HepG2 (cell line): ENCODE results near the gene GRB7. TPM values are rescaled to one million over a fixed set of nuclear protein-coding genes. Genes with fewer than 3 reads are reported as not detected.
A peak's percentile ranks its signal among the peaks of the same experiment; 100 is the strongest.

Experiments
- ASH2L ChIP-seq: fragments of 300-600, 200-600 bp; sonication (generic); IDR thresholded peaks from 2 replicates; pipeline ENCODE4 v1.7.0; 2017; ENCODE audit warnings: low read depth, mild to moderate bottlenecking, moderate library complexity, mixed read lengths, low read length; ENCODE audit not compliant: insufficient read length
- CHD2 ChIP-seq: IDR thresholded peaks from 2 replicates; pipeline ENCODE4 v1.6.1; 2011; ENCODE audit warnings: low read depth, low read length, improper control_type of control experiment
- KLF12 ChIP-seq: sonication (generic); formaldehyde crosslinking; IDR thresholded peaks from 2 replicates; pipeline ENCODE4 v1.4.0; 2020; ENCODE audit warnings: missing genetic modification reagents, borderline replicate concordance
- NFYC ChIP-seq: IDR thresholded peaks from 2 replicates; pipeline ENCODE4 v1.6.1; 2016; ENCODE audit warnings: missing genetic modification reagents, missing compliant biosample characterization
- REL ChIP-seq: sonication (generic); formaldehyde crosslinking; conservative IDR thresholded peaks from 2 replicates; pipeline ENCODE4 v1.8.0; 2022; ENCODE audit warnings: mild to moderate bottlenecking, missing genetic modification reagents, moderate library complexity
- RFX3 ChIP-seq: IDR thresholded peaks from 2 replicates; pipeline ENCODE4 v1.6.1; 2016; ENCODE audit warnings: missing biosample characterization, missing genetic modification reagents
- SIN3A ChIP-seq: IDR thresholded peaks from 2 replicates; pipeline ENCODE4 v1.6.1; 2011; ENCODE audit warnings: low read depth, mild to moderate bottlenecking, control low read depth, low read length, borderline replicate concordance
- SIN3B ChIP-seq: fragments of 150-350 bp; IDR thresholded peaks from 2 replicates; pipeline ENCODE4 v1.6.1; 2014; ENCODE audit warnings: low read length
- SOX5 ChIP-seq: IDR thresholded peaks from 2 replicates; pipeline ENCODE4 v1.6.1; 2016; ENCODE audit warnings: borderline replicate concordance
- SUZ12 ChIP-seq: fragments of 150-350 bp; IDR thresholded peaks from 2 replicates; pipeline ENCODE4 v1.6.1; 2014; ENCODE audit warnings: low read depth, low read length
- TBP ChIP-seq: sonication (generic); formaldehyde crosslinking; IDR thresholded peaks from 2 replicates; pipeline ENCODE4 v1.5.0; 2020; ENCODE audit warnings: missing genetic modification reagents
- ZBTB20 ChIP-seq: sonication (generic); formaldehyde crosslinking; IDR thresholded peaks from 2 replicates; pipeline ENCODE4 v1.8.1; 2023; ENCODE audit warnings: missing genetic modification reagents, low read depth, mild to moderate bottlenecking, borderline replicate concordance
- ZFP62 ChIP-seq: sonication (generic); formaldehyde crosslinking; IDR thresholded peaks from 2 replicates; pipeline ENCODE4 v1.4.0; 2020; ENCODE audit warnings: missing genetic modification reagents
- ZMYM4 ChIP-seq: sonication (generic); formaldehyde crosslinking; IDR thresholded peaks from 2 replicates; pipeline ENCODE4 v1.8.1; 2023; ENCODE audit warnings: mild to moderate bottlenecking, missing genetic modification reagents
- ZNF234 ChIP-seq: sonication (generic); formaldehyde crosslinking; conservative IDR thresholded peaks from 2 replicates; pipeline ENCODE4 v1.5.1; 2020; ENCODE audit warnings: mild to moderate bottlenecking, missing genetic modification reagents
- ZNF326 ChIP-seq: sonication (generic); formaldehyde crosslinking; IDR thresholded peaks from 2 replicates; pipeline ENCODE4 v1.4.0; 2020; ENCODE audit warnings: missing genetic modification reagents, borderline replicate concordance
- ZNF33B ChIP-seq: sonication (generic); formaldehyde crosslinking; IDR thresholded peaks from 2 replicates; pipeline ENCODE4 v1.5.1; 2020; ENCODE audit warnings: mild to moderate bottlenecking, missing genetic modification reagents
- ZNF562 ChIP-seq: sonication (generic); formaldehyde crosslinking; IDR thresholded peaks from 2 replicates; pipeline ENCODE4 v1.8.0; 2022; ENCODE audit warnings: missing genetic modification reagents, borderline replicate concordance
- ZNF614 ChIP-seq: IDR thresholded peaks from 2 replicates; pipeline ENCODE4 v1.6.1; 2018; ENCODE audit warnings: missing biosample characterization, missing genetic modification reagents, inconsistent platforms, borderline replicate concordance
- ZNF746 ChIP-seq: sonication (generic); formaldehyde crosslinking; IDR thresholded peaks from 2 replicates; pipeline ENCODE4 v1.8.0; 2022; ENCODE audit warnings: mild to moderate bottlenecking, missing genetic modification reagents
- ZNF768 ChIP-seq: sonication (generic); formaldehyde crosslinking; IDR thresholded peaks from 2 replicates; pipeline ENCODE4 v1.4.0; 2020; ENCODE audit warnings: missing genetic modification reagents
- ZNF777 ChIP-seq: sonication (generic); formaldehyde crosslinking; IDR thresholded peaks from 2 replicates; pipeline ENCODE4 v1.4.0; 2020; ENCODE audit warnings: missing genetic modification reagents
- ZNF780A ChIP-seq: sonication (generic); formaldehyde crosslinking; IDR thresholded peaks from 2 replicates; pipeline ENCODE4 v1.8.0; 2022; ENCODE audit warnings: mild to moderate bottlenecking, missing genetic modification reagents, moderate library complexity
- ZNF841 ChIP-seq: sonication (generic); formaldehyde crosslinking; IDR thresholded peaks from 2 replicates; pipeline ENCODE4 v1.8.1; 2023; ENCODE audit warnings: missing genetic modification reagents, borderline replicate concordance
- ZNF883 ChIP-seq: sonication (generic); formaldehyde crosslinking; IDR thresholded peaks from 2 replicates; pipeline ENCODE4 v1.5.1; 2020; ENCODE audit warnings: mild to moderate bottlenecking, missing genetic modification reagents; ENCODE audit errors: not compliant biosample characterization
- ZZZ3 ChIP-seq: sonication (generic); formaldehyde crosslinking; IDR thresholded peaks from 2 replicates; pipeline ENCODE4 v1.4.0; 2020; ENCODE audit warnings: missing genetic modification reagents, mild to moderate bottlenecking, borderline replicate concordance
- polyA plus RNA-seq, 8 experiments: library from polyadenylated mRNA; depleted of rRNA in 3 of 8; stranded (reverse) in 7 of 8; unstranded in 1 of 8; fragments of >200 nt; fragmentation: Illumina TruSeq in 4 of 8; extraction: Trizol in 4 of 8; gene quantifications; 2 replicates each; pipeline versions ENCODE4 v1.2.1 to v1.2.3, GENCODE V29; 2011 to 2016; ENCODE audit warnings: low read depth in 4 of 8, missing spikeins in 1 of 8, mixed read lengths in 1 of 8; ENCODE audit not compliant: insufficient read depth in 1 of 8
- total RNA-seq, 5 experiments: library from RNA; depleted of rRNA; stranded (reverse); fragments of >200 nt; fragmentation: Illumina TruSeq; extraction: Trizol; gene quantifications; 2 replicates each; pipeline ENCODE4 v1.2.3, GENCODE V29; 2016; ENCODE audit warnings: low read depth in 1 of 5
- TF ChIP-seq, protein P1 (sequence below): sonication (generic); formaldehyde crosslinking; IDR thresholded peaks from 2 replicates; pipeline ENCODE4 v1.4.0; 2020; ENCODE audit warnings: missing genetic modification reagents, mild to moderate bottlenecking, borderline replicate concordance
- TF ChIP-seq, protein P2 (sequence below): sonication (generic); formaldehyde crosslinking; IDR thresholded peaks from 2 replicates; pipeline ENCODE4 v1.5.1; 2020; ENCODE audit warnings: mild to moderate bottlenecking, moderate library complexity, missing genetic modification reagents
- TF ChIP-seq, protein P3 (sequence below): sonication (generic); formaldehyde crosslinking; IDR thresholded peaks from 2 replicates; pipeline ENCODE4 v1.4.0; 2020; ENCODE audit warnings: missing genetic modification reagents

GRB7 gene
- total and polyA plus RNA-seq, 2 of the 13 experiments (the other 11 are each of a cell fraction or from before 2014, with no cell fraction given), result 60.2 to 77.7 TPM

DNA sequence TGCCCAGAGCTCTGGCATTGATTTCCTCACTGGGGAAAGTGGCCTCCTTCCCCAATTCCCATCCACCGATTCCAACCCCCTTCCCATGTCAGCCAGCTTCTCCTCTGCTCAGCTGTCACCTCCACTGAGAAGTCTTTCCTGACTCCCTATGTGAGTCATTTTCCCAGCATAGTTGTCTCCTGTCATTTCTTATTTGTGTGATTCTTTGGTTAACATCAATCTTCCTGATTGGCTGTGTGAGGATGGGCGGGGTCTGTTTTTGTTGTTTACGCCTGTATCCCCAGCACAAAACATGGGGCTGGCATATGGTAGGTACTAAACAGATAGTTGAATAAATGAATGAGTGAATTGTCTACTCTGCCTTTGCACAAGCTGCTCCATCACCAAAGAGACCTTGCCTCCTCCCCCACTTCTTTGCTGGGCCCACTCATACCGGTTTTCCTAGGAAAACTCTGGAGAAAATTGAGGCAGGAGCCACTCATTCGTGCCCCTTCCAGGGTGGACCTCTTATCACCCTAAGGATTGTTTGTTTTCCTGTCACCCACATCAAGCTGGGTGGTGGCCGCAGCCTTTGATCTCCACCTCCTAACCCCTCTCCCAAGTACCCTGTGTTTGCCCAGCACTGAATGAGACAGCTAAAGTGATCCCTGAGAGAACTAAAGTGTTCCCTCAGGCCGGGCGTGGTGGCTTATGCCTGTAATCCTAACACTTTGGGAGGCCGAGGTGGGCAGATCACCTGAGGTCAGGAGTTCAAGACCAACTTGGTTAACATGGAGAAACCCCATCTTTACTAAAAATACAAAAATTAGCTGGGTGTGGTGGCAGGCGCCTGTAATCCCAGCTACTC, 1.2 kb upstream of the GRB7 start (continued):
- TF ChIP-seq, protein P1, sequence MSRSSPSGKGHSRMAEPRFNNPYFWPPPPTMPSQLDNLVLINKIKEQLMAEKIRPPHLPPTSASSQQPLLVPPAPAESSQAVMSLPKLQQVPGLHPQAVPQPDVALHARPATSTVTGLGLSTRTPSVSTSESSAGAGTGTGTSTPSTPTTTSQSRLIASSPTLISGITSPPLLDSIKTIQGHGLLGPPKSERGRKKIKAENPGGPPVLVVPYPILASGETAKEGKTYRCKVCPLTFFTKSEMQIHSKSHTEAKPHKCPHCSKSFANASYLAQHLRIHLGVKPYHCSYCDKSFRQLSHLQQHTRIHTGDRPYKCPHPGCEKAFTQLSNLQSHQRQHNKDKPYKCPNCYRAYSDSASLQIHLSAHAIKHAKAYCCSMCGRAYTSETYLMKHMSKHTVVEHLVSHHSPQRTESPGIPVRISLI (CRISPR knock-in tag), result no peak
- no peak for TF ChIP-seq ZNF777
- no peak for TF ChIP-seq TBP (CRISPR knock-in tag)
- TF ChIP-seq ZNF614 (CRISPR knock-in tag), result no peak
- TF ChIP-seq SIN3B, result no peak
- TF ChIP-seq ZNF883 (CRISPR knock-in tag), result no peak
- TF ChIP-seq ZNF234 (CRISPR knock-in tag), result no peak
- peak; percentile 46; the same call in 1 of the 2 replicates for TF ChIP-seq ZMYM4 (CRISPR knock-in tag)
- TF ChIP-seq ZZZ3 (CRISPR knock-in tag), result no peak
- TF ChIP-seq SUZ12, result no peak
- peak; percentile 56; the same call in 1 of the 2 replicates for TF ChIP-seq ZBTB20 (CRISPR knock-in tag)
- no peak for TF ChIP-seq KLF12 (CRISPR knock-in tag)
- peak; percentile 65; the same call in 1 of the 2 replicates for TF ChIP-seq ZNF33B (CRISPR knock-in tag)
- TF ChIP-seq ZNF780A (CRISPR knock-in tag), result no peak
- TF ChIP-seq ZNF746 (CRISPR knock-in tag), result peak; percentile 93
- TF ChIP-seq REL (CRISPR knock-in tag), result no peak
- TF ChIP-seq ZNF841 (CRISPR knock-in tag), result no peak
- TF ChIP-seq NFYC, result 0 out of 2 replicates have a peak, but pooled peaks have one; percentile 20
- TF ChIP-seq CHD2, result no peak
- TF ChIP-seq, protein P2, sequence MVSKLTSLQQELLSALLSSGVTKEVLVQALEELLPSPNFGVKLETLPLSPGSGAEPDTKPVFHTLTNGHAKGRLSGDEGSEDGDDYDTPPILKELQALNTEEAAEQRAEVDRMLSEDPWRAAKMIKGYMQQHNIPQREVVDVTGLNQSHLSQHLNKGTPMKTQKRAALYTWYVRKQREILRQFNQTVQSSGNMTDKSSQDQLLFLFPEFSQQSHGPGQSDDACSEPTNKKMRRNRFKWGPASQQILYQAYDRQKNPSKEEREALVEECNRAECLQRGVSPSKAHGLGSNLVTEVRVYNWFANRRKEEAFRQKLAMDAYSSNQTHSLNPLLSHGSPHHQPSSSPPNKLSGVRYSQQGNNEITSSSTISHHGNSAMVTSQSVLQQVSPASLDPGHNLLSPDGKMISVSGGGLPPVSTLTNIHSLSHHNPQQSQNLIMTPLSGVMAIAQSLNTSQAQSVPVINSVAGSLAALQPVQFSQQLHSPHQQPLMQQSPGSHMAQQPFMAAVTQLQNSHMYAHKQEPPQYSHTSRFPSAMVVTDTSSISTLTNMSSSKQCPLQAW, result peak; percentile 16; the same call in 1 of the 2 replicates
- TF ChIP-seq, protein P3, sequence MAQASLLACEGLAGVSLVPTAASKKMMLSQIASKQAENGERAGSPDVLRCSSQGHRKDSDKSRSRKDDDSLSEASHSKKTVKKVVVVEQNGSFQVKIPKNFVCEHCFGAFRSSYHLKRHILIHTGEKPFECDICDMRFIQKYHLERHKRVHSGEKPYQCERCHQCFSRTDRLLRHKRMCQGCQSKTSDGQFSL (CRISPR knock-in tag), result no peak
- no peak for TF ChIP-seq ZNF326
- peak; percentile 31 for TF ChIP-seq ASH2L
- TF ChIP-seq SIN3A, result no peak; the same call in 1 of the 2 replicates
- TF ChIP-seq RFX3, result no peak
- TF ChIP-seq SOX5 (CRISPR knock-in tag), result peak; percentile 84
- no peak for TF ChIP-seq ZFP62 (CRISPR knock-in tag)
- no peak for TF ChIP-seq ZNF768 (CRISPR knock-in tag)
- no peak for TF ChIP-seq ZNF562 (CRISPR knock-in tag)
